HepG2 (cell line): ENCODE measurements around the gene COL5A2. TPM values are rescaled to one million over a fixed set of nuclear protein-coding genes. Genes with fewer than 3 reads are reported as not detected.

Source experiments
- ATAC-seq: fragments of 200-7000 bp; cut with Tn5 transposase; 3 replicates; pipeline ENCODE4 v1.9.1; 2020; ENCODE audit warnings: mild to moderate bottlenecking, moderate library complexity
- Bru-seq: library from RNA; stranded (reverse); fragments of 400-500 nt; gene quantifications from one replicate; lab custom pipeline; 2021; lab: Mats Ljungman, UMichigan
- BruChase-seq, 2 experiments: library from RNA; stranded (reverse); fragments of 400-500 nt; gene quantifications; one replicate each; lab custom pipeline; 2021; lab: Mats Ljungman, UMichigan
- BruUV-seq: library from RNA; stranded (reverse); fragments of 400-500 nt; replicated peaks from 2 replicates; lab custom pipeline; 2021; lab: Mats Ljungman, UMichigan
- CTCF ChIA-PET: fragments of 300-600 bp; formaldehyde crosslinking; extraction: SDS; loops from one replicate; lab custom pipeline; 2021; ENCODE audit warnings: low total read pairs, inconsistent platforms, low intra/inter-chr PET ratio; lab: Yijun Ruan, JAX
- POLR2A ChIA-PET: fragments of 350-600 bp; sonication (Branson Sonifier 250); formaldehyde crosslinking; loops from one replicate; lab custom pipeline; 2020; ENCODE audit warnings: antibody characterized with exemption, inconsistent platforms; lab: Yijun Ruan, JAX
- DNase-seq: peaks from one replicate; pipeline ENCODE4 v3.0.0-alpha.2; 2015; ENCODE audit warnings: low spot score
- FAIRE-seq: peaks from 3 replicates; lab custom pipeline; 2011; peaks lifted over from hg19 to GRCh38; lab: Jason Lieb, UNC
- H2AFZ ChIP-seq: one replicate; pipeline ENCODE4 v1.6.1; 2011; ENCODE audit warnings: low read length, inconsistent platforms
- H3K27ac ChIP-seq: fragments of 300-600 bp; 3 replicates; pipeline ENCODE4 v1.8.0; 2011; ENCODE audit warnings: mixed run types, mild to moderate bottlenecking, mixed read lengths, low read length, inconsistent platforms; ENCODE audit not compliant: insufficient read depth; ENCODE audit errors: extremely low read length
- H3K27me3 ChIP-seq, 2 experiments: fragments of 200-600 bp in 1 of 2; 2 replicates in 1 of 2; 3 replicates in 1 of 2; pipeline versions ENCODE4 v1.6.0 to v1.8.0; 2011; ENCODE audit warnings: low read length in 2 of 2, mild to moderate bottlenecking in 2 of 2, moderate library complexity in 2 of 2, inconsistent platforms in 1 of 2; ENCODE audit not compliant: insufficient read depth in 2 of 2, control insufficient read depth in 1 of 2
- H3K36me3 ChIP-seq, 2 experiments: fragments of 200-600 bp in 1 of 2; replicated peaks in 1 of 2; 2 replicates in 1 of 2; 3 replicates in 1 of 2; pipeline versions ENCODE4 v1.5.1 to v1.8.0; 2011; ENCODE audit warnings: low read length in 2 of 2, inconsistent platforms in 1 of 2; ENCODE audit not compliant: insufficient read depth in 2 of 2, control insufficient read depth in 1 of 2
- H3K4me1 ChIP-seq: 2 replicates; pipeline ENCODE4 v1.5.1; 2012; ENCODE audit warnings: low read length, inconsistent platforms; ENCODE audit not compliant: insufficient read depth
- H3K4me2 ChIP-seq: 2 replicates; pipeline ENCODE4 v1.6.0; 2011; ENCODE audit warnings: low read depth, low read length, inconsistent platforms
- H3K4me3 ChIP-seq, 3 experiments: fragments of 200-600 bp in 1 of 3; sonication (generic), shearing (Covaris generic) in 1 of 3; replicated peaks in 1 of 3; 2 replicates each; pipeline ENCODE4 v1.5.1; 2011 to 2016; ENCODE audit warnings: low read length in 3 of 3, inconsistent platforms in 2 of 3, low read depth in 2 of 3, mild to moderate bottlenecking in 2 of 3, control low read depth in 1 of 3, mixed read lengths in 1 of 3; ENCODE audit not compliant: insufficient read depth in 1 of 3
- H3K79me2 ChIP-seq: one replicate; pipeline ENCODE4 v1.6.1; 2011; ENCODE audit warnings: low read length, inconsistent platforms; ENCODE audit not compliant: insufficient read depth
- H3K9ac ChIP-seq: 2 replicates; pipeline ENCODE4 v1.6.0; 2011; ENCODE audit warnings: mild to moderate bottlenecking, low read depth, low read length, inconsistent platforms; ENCODE audit not compliant: insufficient read depth
- H3K9me3 ChIP-seq: 2 replicates; pipeline ENCODE4 v1.5.1; 2012; ENCODE audit warnings: mild to moderate bottlenecking, low read length
- H4K20me1 ChIP-seq: 2 replicates; pipeline ENCODE4 v1.6.0; 2011; ENCODE audit warnings: inconsistent platforms, mild to moderate bottlenecking, low read length, moderate library complexity; ENCODE audit not compliant: insufficient read depth
- CBX2 ChIP-seq, 2 experiments: fragments of 200-600 bp in 1 of 2; sonication (generic); formaldehyde crosslinking in 1 of 2; IDR thresholded peaks; 2 replicates each; pipeline versions ENCODE4 v1.7.0 to v1.8.1; 2018 to 2022; ENCODE audit warnings: low read depth in 2 of 2, low read length in 1 of 2, mild to moderate bottlenecking in 1 of 2, missing genetic modification reagents in 1 of 2
- FOSL1 ChIP-seq: sonication (generic); formaldehyde crosslinking; IDR thresholded peaks from 2 replicates; pipeline ENCODE4 v1.9.0; 2021; ENCODE audit warnings: missing genetic modification reagents, borderline replicate concordance
- PLRG1 ChIP-seq: fragments of 450-650 bp; conservative IDR thresholded peaks from 2 replicates; pipeline ENCODE4 v1.6.1; 2016
- TARDBP ChIP-seq: sonication (generic); formaldehyde crosslinking; IDR thresholded peaks from 2 replicates; pipeline ENCODE4 v1.8.0; 2022; ENCODE audit warnings: mild to moderate bottlenecking, missing genetic modification reagents
- ZNF652 ChIP-seq: IDR thresholded peaks from 2 replicates; pipeline ENCODE4 v1.6.1; 2016; ENCODE audit warnings: low read depth, borderline replicate concordance
- WGBS: methylation state at CpG from one replicate; pipeline ENCODE4 v1.1.6; 2017; ENCODE audit warnings: low lambda C conversion rate; 5-methylcytosine and 5-hydroxymethylcytosine counted together
- in situ Hi-C: cut with HindIII; loops from 2 replicates; pipeline ENCODE4 v1.10.0; 2017; ENCODE audit warnings: low pct_unique_long_range_greater_than_20kb; ENCODE audit not compliant: extremely low pct_ligation_motif_present
- intact Hi-C: fragments of 100-400 bp; cut with micrococcal nuclease; formaldehyde crosslinking; loops from one replicate; pipeline ENCODE4 v1.10.0; 2022; ENCODE audit not compliant: unreplicated experiment
- long read RNA-seq, 2 experiments: library from RNA in 1 of 2; library from polyadenylated mRNA in 1 of 2; stranded (forward) in 1 of 2; unstranded in 1 of 2; transcript quantifications; one replicate each; pipeline ENCODE4 v2.0.0, GENCODE V29; 2019 to 2022
- polyA minus RNA-seq, 3 experiments: library from RNA; depleted of rRNA, polyadenylated mRNA; stranded (reverse); fragments of >200 nt; gene quantifications; 2 replicates each; pipeline ENCODE4 v1.2.3, GENCODE V29; 2011; ENCODE audit warnings: low replicate concordance in 1 of 3
- polyA plus RNA-seq, 8 experiments: library from polyadenylated mRNA; depleted of rRNA in 3 of 8; stranded (reverse) in 7 of 8; unstranded in 1 of 8; fragments of >200 nt; fragmentation: Illumina TruSeq in 4 of 8; extraction: Trizol in 4 of 8; gene quantifications; 2 replicates each; pipeline versions ENCODE4 v1.2.1 to v1.2.3, GENCODE V29; 2011 to 2016; ENCODE audit warnings: low read depth in 4 of 8, missing spikeins in 1 of 8, mixed read lengths in 1 of 8; ENCODE audit not compliant: insufficient read depth in 1 of 8
- total RNA-seq, 5 experiments: library from RNA; depleted of rRNA; stranded (reverse); fragments of >200 nt; fragmentation: Illumina TruSeq; extraction: Trizol; gene quantifications; 2 replicates each; pipeline ENCODE4 v1.2.3, GENCODE V29; 2016; ENCODE audit warnings: low read depth in 1 of 5
- TF ChIP-seq, protein P1 (sequence below): sonication (generic); formaldehyde crosslinking; IDR thresholded peaks from 2 replicates; pipeline ENCODE4 v1.5.0; 2020; ENCODE audit warnings: missing genetic modification reagents
- TF ChIP-seq, protein P2 (sequence below): sonication (generic); formaldehyde crosslinking; IDR thresholded peaks from 2 replicates; pipeline ENCODE4 v1.4.0; 2020; ENCODE audit warnings: missing genetic modification reagents, borderline replicate concordance

Gene COL5A2
- total RNA-seq (2016; rRNA removed; fragmentation: Illumina TruSeq; extraction: Trizol) = 1.5 and 1.6 TPM in 2 replicates
- total RNA-seq (2016; cell fraction: cytosol; rRNA removed; fragmentation: Illumina TruSeq; extraction: Trizol; ENCODE audit: low read depth) = 0.10 and 0.26 TPM in 2 replicates
- total RNA-seq (2016; cell fraction: insoluble cytoplasmic fraction; rRNA removed; fragmentation: Illumina TruSeq; extraction: Trizol) = 1.3 and 1.7 TPM in 2 replicates
- 0.38 and 0.43 TPM in 2 replicates for total RNA-seq (2016; cell fraction: membrane; rRNA removed; fragmentation: Illumina TruSeq; extraction: Trizol)
- total RNA-seq (2016; cell fraction: nucleus; rRNA removed; fragmentation: Illumina TruSeq; extraction: Trizol) = 1.4 and 1.6 TPM in 2 replicates
- polyA plus RNA-seq (2011; rRNA removed) = 0.83 and 0.90 TPM in 2 replicates
- 0.23 and 0.27 TPM in 2 replicates for polyA plus RNA-seq (2011; cell fraction: cytosol; rRNA removed)
- 3.2 and 3.9 TPM in 2 replicates for polyA plus RNA-seq (2011; cell fraction: nucleus; rRNA removed)
- 0.32 TPM in 2 replicates for polyA plus RNA-seq (2012)
- 0.07 and 0.10 TPM in 2 replicates for polyA plus RNA-seq (2016; cell fraction: cytosol; fragmentation: Illumina TruSeq; extraction: Trizol; ENCODE audit: low read depth)
- 1.1 and 1.4 TPM in 2 replicates for polyA plus RNA-seq (2016; cell fraction: insoluble cytoplasmic fraction; fragmentation: Illumina TruSeq; extraction: Trizol; ENCODE audit: low read depth)
- polyA plus RNA-seq (2016; cell fraction: membrane; fragmentation: Illumina TruSeq; extraction: Trizol; ENCODE audit: low read depth) = 0.24 and 0.29 TPM in 2 replicates
- polyA plus RNA-seq (2016; cell fraction: nucleus; fragmentation: Illumina TruSeq; extraction: Trizol; ENCODE audit: insufficient read depth, low read depth) = 1.9 and 2.6 TPM in 2 replicates
- polyA minus RNA-seq (2011; rRNA and poly(A)+ RNA removed; ENCODE audit: low replicate concordance) = 0.80 and 3.3 TPM in 2 replicates
- 0.20 TPM in 1 of 2 replicates, not detected in the other for polyA minus RNA-seq (2011; cell fraction: cytosol; rRNA and poly(A)+ RNA removed)
- polyA minus RNA-seq (2011; cell fraction: nucleus; rRNA and poly(A)+ RNA removed) = 0.75 and 1.4 TPM in 2 replicates
- Bru-seq, nascent RNA = percentile 29 among the genes with signal in this experiment
- percentile 32 among the genes with signal in this experiment for BruChase-seq, experiment 1, labeled RNA remaining after a 6-hour chase
- percentile 28 among the genes with signal in this experiment for BruChase-seq, experiment 2, labeled RNA remaining after a 2-hour chase
- long read RNA-seq, experiment 1, partial matches to known transcripts = 0 of 2 reads
- long read RNA-seq, experiment 1, other reads (novel, unspliced or antisense) = 2 of 2 reads
- long read RNA-seq, experiment 2, partial matches to known transcripts = 3 of 5 reads
- long read RNA-seq, experiment 2, other reads (novel, unspliced or antisense) = 2 of 5 reads

DNA sequence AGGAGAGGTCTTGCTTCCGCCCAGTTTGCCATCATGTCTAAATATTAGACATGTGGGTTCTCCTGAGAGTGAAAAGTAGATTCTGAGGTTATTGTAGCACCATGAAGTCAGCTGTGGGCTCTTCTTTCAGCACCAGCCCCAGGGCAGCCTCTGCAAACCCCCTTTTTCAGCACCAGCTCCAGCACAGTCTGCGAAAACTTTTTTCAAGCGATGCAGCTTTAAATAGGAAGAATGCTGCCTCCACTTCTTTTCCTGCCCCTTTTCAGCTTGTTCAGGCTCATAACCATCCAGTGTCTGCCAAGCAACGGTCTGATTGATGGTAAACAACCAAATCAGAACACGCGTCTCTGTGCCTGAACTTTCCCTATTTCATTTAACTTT is at the start of gene COL5A2:
Gene COL5A2, minus strand, starts transcription at position 192 of the 381 bp plus-strand sequence. Its CDS starts 157 bp downstream, at position 35.
- H3K79me2 ChIP-seq = no peaks in the 10 kb centered on the region
- FAIRE-seq (no peak), DNase-seq (no peak), ATAC-seq (peak; percentile 42; the same call in 2 of the 3 replicates)
- CTCF ChIA-PET = no interaction called here
- H3K4me3 ChIP-seq = no peak within 1 kb of the TSS
- no peaks in the 10 kb centered on the region for H4K20me1 ChIP-seq
- H3K9me3 ChIP-seq = no peaks in the 10 kb centered on the region
- no peak for TF ChIP-seq TARDBP
- no peak for TF ChIP-seq CBX2 (IDR thresholded peaks at IDR 0.05; ENCODE audit: low read depth, low read length)
- no peak for TF ChIP-seq CBX2 (CRISPR knock-in tag; IDR thresholded peaks at IDR 0.05; ENCODE audit: low read depth)
- TF ChIP-seq, protein P1, sequence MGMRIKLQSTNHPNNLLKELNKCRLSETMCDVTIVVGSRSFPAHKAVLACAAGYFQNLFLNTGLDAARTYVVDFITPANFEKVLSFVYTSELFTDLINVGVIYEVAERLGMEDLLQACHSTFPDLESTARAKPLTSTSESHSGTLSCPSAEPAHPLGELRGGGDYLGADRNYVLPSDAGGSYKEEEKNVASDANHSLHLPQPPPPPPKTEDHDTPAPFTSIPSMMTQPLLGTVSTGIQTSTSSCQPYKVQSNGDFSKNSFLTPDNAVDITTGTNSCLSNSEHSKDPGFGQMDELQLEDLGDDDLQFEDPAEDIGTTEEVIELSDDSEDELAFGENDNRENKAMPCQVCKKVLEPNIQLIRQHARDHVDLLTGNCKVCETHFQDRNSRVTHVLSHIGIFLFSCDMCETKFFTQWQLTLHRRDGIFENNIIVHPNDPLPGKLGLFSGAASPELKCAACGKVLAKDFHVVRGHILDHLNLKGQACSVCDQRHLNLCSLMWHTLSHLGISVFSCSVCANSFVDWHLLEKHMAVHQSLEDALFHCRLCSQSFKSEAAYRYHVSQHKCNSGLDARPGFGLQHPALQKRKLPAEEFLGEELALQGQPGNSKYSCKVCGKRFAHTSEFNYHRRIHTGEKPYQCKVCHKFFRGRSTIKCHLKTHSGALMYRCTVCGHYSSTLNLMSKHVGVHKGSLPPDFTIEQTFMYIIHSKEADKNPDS = no peak
- TF ChIP-seq, protein P2, sequence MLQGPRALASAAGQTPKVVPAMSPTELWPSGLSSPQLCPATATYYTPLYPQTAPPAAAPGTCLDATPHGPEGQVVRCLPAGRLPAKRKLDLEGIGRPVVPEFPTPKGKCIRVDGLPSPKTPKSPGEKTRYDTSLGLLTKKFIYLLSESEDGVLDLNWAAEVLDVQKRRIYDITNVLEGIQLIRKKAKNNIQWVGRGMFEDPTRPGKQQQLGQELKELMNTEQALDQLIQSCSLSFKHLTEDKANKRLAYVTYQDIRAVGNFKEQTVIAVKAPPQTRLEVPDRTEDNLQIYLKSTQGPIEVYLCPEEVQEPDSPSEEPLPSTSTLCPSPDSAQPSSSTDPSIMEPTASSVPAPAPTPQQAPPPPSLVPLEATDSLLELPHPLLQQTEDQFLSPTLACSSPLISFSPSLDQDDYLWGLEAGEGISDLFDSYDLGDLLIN = no peak
- no peak for TF ChIP-seq FOSL1 (CRISPR knock-in tag)
- TF ChIP-seq ZNF652 (CRISPR knock-in tag) = no peak
- no peak for TF ChIP-seq PLRG1
- no peak within 1 kb of the TSS for H3K27ac ChIP-seq
- H2AFZ ChIP-seq = no peak within 1 kb of the TSS
- no peak within 1 kb of the TSS for H3K9ac ChIP-seq
- peaks cover 12% of the 10 kb centered on the region for H3K4me1 ChIP-seq
- POLR2A ChIA-PET = no interaction called here
- in situ Hi-C loops = no loop called here
- no peaks in the 10 kb centered on the region for H3K36me3 ChIP-seq
- intact Hi-C loops = no loop called here
- no TSS peak for BruUV-seq
- H3K4me2 ChIP-seq = no peak within 1 kb of the TSS
- WGBS = 24% methylated on average over 6 of the region's 6 CpGs
- no peaks in the 10 kb centered on the region for H3K27me3 ChIP-seq
